PFSK-1 (cell line): ENCODE data around the gene ABCF1.

Experiments
- FOXP2 ChIP-seq: optimal IDR thresholded peaks from 2 replicates; pipeline ENCODE3; 2011; ENCODE audit warnings: borderline replicate concordance, control low read depth, inconsistent platforms; ENCODE audit not compliant: insufficient read depth; ENCODE audit errors: extremely low read length, extremely low read depth
- POLR2AphosphoS5 ChIP-seq: IDR thresholded peaks from 2 replicates; pipeline ENCODE4 v1.6.1; 2012; ENCODE audit warnings: low read depth, mild to moderate bottlenecking, control low read depth, low read length, moderate library complexity
- REST ChIP-seq, 2 experiments: IDR thresholded peaks; 2 replicates each; pipeline versions ENCODE4 v1.6.1 to v1.8.0; 2011 to 2012; ENCODE audit warnings: low read depth in 2 of 2, low read length in 2 of 2, control low read depth in 1 of 2, inconsistent platforms in 1 of 2, mild to moderate bottlenecking in 1 of 2, moderate library complexity in 1 of 2; ENCODE audit not compliant: insufficient read depth in 1 of 2
- SIN3A ChIP-seq: IDR thresholded peaks from 2 replicates; pipeline ENCODE4 v1.6.1; 2012; ENCODE audit warnings: mild to moderate bottlenecking, low read length, moderate library complexity, borderline replicate concordance; ENCODE audit not compliant: insufficient read depth
- TAF1 ChIP-seq: IDR thresholded peaks from 2 replicates; pipeline ENCODE4 v1.6.1; 2012; ENCODE audit warnings: low read length, control low read depth, borderline replicate concordance; ENCODE audit not compliant: insufficient read depth

The ABCF1 gene

GRCh38 chr6:30612687-30613248 lies 41.5 kb downstream of the ABCF1 start:
- TF ChIP-seq REST (IDR thresholded peaks at IDR 0.05; ENCODE audit: insufficient read depth in 1 of 2, low read depth in 2 of 2, low read length in 2 of 2) (no peak), SIN3A (no peak), FOXP2 (no peak), POLR2AphosphoS5 (peak; percentile 82), TAF1 (no peak)

- no peak; the same call in none of the 2 replicates for TF ChIP-seq POLR2AphosphoS5
- no peak for TF ChIP-seq REST (IDR thresholded peaks at IDR 0.05; ENCODE audit: insufficient read depth in 1 of 2, low read depth in 2 of 2, low read length in 2 of 2)
- peak; percentile 11; the same call in 1 of the 2 replicates for TF ChIP-seq TAF1
- TF ChIP-seq FOXP2, result no peak
Observed at GRCh38 chr6:30613251-30614043, 42.2 kb downstream of the ABCF1 start.

- TF ChIP-seq FOXP2 (no peak), POLR2AphosphoS5 (peak; percentile 6; the same call in 1 of the 2 replicates)
Observed at GRCh38 chr6:30614044-30614842, 43.0 kb downstream of the ABCF1 start.

- TF ChIP-seq REST (IDR thresholded peaks at IDR 0.05; ENCODE audit: insufficient read depth in 1 of 2, low read depth in 2 of 2, low read length in 2 of 2), result no peak
- 0 out of 2 replicates have a peak, but pooled peaks have one; percentile 31 for TF ChIP-seq SIN3A
- 0 out of 2 replicates have a peak, but pooled peaks have one; percentile 20 for TF ChIP-seq POLR2AphosphoS5
- no peak for TF ChIP-seq TAF1
- TF ChIP-seq FOXP2, result no peak
Observed at GRCh38 chr6:30614843-30615218, 43.6 kb downstream of the ABCF1 start.

- TF ChIP-seq POLR2AphosphoS5 (peak; percentile 98), TAF1 (0 out of 2 replicates have a peak, but pooled peaks have one; percentile 4), SIN3A (no peak)
Observed at GRCh38 chr6:30615219-30615957, 44.1 kb downstream of the ABCF1 start.
